ENCODE results near the gene AGPAT3. TPM values are rescaled to one million over a fixed set of nuclear protein-coding genes. Genes with fewer than 3 reads are reported as not detected.

The AGPAT3 gene
- polyA plus RNA-seq, 4 donors = 52.1 to 73.5 (median 61.4) TPM

DNA sequence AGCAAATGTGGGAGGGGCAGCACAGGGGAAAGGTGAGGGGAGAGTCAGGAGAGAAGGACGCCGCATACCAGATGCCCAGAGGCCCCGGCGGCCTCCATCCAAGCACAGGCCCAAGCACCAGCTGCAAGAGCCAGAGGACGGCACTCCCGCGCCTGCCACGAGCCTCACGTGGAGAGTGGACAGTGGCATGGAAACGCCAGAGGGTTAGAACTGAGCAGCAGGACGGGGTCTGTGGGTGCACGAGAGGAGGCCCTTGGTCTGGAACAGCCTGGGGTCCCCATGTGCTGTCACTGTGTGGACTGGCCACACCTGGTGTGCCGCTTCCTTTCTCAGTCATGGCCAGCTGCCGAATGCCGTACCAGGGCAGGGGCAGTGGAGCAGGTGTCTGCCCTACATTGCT lies 68.7 kb downstream of the AGPAT3 start:
- DNase-seq (ENCODE audit: low read depth in 4 of 4, low spot score in 2 of 4) = no peak

DNA sequence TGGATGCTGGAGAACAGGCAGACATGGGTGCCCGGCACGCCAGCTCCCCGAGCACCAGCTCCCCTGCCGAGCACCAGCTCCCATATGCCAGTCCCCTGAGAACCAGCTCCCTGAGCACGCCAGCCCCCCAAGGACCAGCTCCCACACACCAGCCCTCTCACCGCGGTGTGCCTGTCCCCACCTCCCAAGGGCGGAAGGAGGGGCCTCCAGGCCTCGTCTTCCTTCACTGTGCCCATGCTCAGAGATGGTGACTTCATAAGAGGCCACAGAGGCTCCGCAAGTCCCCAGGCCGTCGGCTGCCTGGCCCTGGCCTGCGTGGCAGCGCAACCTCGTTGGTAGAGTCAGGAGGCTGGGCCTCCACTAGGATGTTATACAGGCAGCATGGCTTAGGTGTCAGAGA lies 69.1 kb downstream of the AGPAT3 start:
- DNase-seq (ENCODE audit: low read depth in 4 of 4, low spot score in 2 of 4) = no peak

DNA sequence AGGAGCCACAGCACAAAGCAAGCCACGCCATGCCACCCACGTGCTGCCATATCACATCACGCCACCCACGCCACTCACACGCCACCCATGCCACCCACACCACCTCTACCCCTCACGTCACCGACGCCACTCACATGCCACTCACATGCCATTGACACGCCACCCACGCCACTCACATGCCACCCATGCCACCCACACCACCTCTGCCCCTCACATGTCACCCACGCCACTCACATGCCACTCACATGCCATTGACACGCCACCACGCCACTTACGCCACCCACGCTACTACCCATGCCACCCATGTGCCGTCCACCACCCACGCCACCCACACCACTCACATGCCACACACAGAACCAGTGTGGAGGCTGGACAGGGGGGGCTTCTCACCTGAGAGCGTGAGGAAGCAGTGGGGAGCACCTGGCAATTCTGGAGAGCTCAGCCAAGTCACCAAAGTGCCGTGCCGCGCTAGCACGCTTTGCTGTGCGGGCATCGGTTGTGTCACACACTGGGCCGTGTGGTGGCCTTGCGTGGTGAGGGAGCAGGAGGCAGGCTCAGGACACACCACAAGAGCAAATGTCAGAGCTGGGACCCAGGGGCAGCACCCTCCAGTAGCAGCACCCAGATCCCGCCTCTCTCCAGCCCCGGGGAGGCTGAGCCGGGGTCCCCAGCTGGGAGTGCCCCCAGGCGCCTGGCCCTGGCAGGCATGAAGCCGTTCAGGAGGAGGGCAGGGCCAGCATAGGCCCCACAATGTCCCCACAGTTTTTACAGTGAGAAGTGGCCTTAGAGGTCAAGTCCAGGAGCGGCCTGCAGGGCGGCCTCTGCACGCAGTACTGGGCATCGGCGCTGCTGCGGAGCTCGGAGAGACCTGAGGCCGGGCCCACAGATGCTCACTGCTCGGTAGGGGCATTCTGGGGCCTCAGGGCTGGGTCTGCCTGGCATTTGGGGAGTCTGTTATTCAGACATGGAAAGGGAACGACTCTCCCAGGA lies 70.0 kb downstream of the AGPAT3 start:
- DNase-seq (ENCODE audit: low read depth in 4 of 4, low spot score in 2 of 4) = no peak

DNA sequence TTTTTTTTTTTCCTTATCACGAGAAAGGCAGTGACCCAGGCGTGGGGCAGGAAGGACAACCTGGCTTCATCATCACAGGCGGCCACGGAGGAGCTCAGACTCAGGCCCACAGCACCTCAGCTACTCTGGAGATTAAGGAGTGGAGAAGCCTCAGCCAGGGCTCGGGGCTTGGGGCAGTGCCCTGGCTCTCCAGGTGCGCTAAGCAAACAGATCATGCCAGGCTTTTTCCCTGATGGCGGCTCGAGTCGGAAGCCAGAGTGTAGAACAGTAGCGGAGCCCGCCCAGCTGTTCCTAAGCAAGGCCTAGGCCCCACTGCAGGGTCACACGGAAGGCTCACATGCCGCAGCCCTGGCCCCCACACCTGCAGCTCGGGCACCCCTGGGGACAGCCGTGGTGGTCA lies 70.7 kb downstream of the AGPAT3 start:
- no peak for DNase-seq (ENCODE audit: low read depth in 4 of 4, low spot score in 2 of 4)

DNA sequence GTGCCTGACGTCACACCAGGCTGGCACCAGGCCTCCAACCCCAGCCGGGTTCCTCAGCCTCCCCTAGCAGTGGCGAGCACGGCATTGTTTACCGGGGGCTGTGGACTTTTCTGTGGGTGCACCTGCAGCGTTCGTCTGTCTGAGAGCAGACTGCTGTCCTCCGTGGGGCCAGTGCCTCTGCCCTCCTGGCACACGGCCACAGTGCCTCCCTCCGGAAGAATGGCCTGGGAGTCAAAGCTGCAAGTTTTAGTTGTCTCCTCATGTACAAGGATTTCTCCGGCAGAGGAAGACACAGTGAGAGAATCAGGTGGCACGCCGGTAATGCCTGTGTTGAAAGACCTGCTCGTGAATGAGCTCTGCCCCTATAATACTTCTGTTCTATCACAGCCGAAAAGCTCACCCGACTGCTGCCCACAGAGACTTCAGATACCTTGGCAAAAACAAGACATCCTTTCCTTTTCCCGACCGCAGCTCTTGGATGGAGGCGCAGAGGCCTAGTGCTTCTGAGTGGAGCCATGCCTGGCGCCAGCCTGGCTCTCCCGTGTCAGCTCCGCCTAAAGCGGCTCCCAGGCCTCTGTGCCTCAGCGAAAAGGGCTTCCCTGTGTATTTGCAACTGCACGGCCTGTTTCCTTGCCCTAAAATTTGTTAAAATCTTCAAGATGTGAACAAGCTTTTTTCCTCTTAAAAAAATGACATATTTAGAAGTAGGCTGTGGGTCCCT lies 71.4 kb downstream of the AGPAT3 start:
- no peak for DNase-seq (ENCODE audit: low read depth in 4 of 4, low spot score in 2 of 4)

DNA sequence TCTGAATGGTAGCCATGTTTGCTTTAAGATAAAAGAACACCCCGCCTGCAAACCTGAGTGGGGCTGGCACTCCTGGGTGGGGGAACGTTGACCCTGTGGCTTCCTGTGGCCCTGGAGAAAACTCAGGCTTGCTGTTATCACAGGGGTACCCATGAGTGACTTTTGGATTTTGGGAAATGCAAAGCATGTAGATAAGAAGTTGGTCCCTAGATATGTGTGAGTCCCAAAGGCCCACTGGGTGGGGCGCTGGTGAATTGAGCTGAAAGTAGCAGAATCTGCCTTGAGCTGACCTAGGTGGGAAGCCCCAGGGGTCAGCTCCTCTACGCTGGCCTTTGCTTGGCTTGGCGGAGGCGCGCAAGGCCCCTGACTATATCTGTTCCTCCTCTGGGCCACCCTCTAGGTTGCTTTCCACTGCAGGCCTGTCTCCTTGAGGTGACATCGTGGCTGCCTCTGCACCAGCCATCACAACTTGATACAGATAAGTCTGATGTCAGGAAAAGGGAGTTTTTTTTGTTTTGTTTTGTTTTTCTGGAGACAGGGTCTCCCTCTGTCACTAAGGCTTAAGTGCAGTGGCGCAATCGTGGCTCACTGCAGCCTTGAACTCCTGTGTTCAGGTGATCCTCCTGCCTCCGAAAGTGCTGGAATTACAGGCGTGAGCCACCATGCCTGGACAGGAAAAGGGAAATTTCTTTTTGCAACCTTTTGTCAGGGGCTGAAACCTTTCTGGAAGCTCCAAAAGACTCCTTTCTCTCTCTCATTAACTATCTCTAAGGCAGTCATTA lies 72.2 kb downstream of the AGPAT3 start:
- no peak for DNase-seq (ENCODE audit: low read depth in 4 of 4, low spot score in 2 of 4)

DNA sequence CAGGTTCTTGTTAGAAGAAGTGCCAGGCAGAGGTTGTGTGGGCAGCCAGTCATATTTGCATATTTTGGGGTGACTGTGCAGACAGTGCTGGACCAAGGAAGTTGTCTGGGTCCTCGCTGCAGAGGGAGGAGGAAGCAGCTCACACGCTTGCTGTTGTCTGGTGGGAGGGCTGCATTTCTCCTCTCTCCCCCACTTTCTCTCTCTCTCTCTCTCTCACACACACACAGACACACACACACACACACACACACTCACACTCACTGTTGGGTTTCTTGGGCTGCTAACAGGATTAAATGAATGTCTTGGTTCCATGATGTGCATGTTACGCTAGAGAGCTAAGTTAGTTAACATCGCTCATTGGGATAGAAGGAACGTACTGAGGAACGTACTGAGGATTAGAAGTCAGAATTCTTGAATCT lies 72.9 kb downstream of the AGPAT3 start:
- no peak for DNase-seq (ENCODE audit: low read depth in 4 of 4, low spot score in 2 of 4)

DNA sequence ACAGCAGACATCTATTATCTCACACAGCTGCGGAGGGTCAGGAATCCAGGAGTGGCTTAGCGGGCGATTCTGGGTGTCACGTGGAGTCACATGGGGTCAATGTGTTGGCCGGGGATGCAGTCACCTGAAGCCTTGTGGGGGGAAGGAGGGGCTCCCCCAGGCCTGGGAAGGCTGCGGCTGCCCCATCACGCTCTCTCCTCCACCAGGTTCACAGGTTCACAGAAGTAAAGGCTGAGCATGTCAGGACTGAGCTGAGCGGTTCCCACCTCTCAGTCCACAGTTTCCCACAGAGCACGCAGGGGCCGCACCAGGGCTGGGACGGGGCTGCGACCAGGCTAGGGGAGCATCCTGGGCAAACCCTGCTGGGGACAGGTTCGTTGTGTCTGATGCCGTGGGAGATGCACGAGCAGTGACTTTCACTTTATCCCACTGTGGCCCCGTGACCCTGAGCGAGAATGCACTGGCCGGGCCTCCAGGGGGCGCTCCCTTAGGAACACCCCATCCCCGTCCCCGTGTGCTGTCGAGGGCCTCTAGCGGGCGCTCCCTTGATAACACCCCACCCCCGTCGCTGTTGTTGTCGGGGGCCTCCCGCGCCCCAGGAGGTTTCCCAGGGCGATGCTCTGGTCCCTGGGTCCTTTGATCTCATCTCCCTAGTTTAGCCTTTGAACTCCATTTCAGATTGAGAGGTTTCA lies 73.9 kb downstream of the AGPAT3 start:
- no peak for DNase-seq (ENCODE audit: low read depth in 4 of 4, low spot score in 2 of 4)

DNA sequence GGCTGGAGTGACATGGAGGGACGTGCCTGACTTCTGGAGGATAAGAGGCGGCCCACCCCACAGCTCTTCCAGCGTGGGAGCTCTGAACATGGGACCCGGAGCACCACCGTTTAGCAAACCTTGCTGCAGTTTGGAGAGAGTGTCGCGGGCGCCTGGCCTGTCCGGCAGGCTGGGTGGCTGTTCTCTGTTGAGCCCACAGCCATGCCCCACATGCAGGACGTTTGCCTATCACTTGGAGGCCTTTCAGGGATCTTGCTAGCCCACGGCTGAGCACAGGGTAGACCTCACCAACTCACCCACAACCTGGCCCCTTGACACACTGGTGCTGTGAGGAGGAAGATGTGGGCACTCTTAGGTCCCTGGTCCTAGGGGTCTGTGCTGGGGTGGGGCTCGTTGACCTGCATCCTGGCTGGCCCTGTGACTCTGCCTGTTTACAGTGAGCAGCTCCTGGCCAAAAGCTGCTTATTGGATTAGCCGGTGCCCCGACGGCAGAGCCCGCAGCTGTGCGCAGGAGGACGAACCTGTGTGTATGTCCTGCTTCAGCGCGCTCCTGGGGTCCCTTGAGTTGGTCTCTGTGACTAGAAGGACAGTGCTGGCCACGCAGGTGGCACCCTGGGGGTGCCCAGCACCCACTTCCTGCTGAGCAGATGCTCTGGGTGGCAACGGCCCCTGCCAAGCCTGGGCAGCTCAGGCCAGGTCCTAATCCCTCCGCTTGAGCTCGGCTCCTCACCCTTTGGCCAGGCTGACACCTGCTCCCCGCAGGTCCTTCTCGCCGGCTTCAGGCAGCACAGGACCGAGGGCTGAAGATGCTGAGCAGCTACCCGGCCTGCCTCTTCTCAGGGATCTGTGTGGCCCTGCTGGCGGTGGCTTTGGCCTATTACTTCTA lies 74.7 kb downstream of the AGPAT3 start:
- no peak for DNase-seq (ENCODE audit: low read depth in 4 of 4, low spot score in 2 of 4)

DNA sequence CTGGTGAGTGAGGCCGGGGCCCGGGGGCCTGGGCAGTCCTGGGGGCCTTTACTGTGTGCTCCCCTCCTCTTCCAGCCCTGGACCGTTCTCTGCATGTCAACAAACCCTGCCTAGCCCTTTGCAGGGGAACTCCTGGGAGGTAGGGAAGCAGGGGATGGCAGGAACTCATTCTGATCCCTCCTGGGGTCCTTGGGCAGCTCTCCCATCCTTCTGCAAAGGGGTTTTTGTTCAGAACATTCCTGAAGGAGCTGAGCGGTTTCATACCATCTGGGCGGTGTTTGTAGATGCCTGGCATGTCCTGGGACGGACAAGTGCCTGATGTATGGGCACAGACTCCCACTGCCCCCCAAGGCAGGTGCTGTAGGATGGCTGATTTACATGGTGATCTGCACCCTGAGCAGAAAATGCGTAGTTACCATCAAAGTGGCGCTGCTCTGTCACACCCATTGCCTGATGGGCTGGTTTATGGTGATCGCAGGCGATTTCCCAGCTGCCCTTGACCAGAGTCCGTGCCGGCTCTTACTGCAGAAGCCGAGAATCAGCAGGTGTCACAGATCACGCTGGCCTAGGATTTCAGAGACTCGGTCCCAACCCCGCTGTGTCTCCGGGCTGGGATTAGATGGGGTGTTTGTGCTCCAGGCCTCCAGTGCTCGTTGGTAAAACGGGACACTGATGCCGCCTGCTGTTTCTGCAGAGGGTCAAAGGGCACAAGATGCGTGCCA lies 75.5 kb downstream of the AGPAT3 start:
- DNase-seq (ENCODE audit: low read depth in 4 of 4, low spot score in 2 of 4) = no peak

DNA sequence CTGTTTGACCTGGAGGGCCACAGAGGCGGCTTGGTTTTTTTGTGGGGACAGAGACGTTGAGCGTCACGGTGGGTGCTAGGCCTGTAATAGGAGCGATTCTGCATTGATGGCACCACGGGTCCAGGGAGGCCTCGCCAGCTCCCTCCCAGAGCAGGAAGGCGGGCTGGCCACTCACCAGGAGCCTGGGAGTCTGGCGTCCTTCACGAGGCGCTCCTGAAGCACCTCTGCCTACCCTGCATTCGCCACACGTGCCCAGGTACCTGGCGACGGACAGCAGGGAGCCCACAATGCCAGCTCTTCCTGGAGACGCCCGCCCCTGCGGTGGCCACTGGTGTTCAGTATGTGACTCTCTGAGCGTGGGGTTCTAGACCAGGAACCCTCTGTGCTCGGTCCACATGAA lies 77.2 kb downstream of the AGPAT3 start:
- DNase-seq (ENCODE audit: low read depth in 4 of 4, low spot score in 2 of 4) = no peak

DNA sequence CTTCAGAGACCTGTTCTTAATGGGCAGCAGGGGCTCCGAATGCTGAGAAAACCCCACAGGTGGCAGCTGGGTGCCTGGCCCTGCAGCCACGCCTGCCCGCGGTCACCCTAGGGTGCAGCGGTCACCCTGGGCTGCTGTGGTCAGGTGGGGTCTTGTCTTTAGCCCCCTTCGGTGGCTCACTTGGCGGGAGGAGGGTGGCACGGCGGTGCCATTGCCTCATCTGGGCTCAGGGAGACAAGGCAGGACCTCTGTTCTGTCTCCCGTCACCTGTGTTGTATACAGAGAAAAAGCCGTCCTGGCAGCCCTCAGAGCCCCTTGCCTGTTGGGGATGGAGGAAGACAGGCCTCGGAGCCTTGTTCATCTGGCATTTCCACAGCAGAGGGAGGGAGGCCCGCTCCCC lies 77.6 kb downstream of the AGPAT3 start:
- DNase-seq (ENCODE audit: low read depth in 4 of 4, low spot score in 2 of 4) = no peak

DNA sequence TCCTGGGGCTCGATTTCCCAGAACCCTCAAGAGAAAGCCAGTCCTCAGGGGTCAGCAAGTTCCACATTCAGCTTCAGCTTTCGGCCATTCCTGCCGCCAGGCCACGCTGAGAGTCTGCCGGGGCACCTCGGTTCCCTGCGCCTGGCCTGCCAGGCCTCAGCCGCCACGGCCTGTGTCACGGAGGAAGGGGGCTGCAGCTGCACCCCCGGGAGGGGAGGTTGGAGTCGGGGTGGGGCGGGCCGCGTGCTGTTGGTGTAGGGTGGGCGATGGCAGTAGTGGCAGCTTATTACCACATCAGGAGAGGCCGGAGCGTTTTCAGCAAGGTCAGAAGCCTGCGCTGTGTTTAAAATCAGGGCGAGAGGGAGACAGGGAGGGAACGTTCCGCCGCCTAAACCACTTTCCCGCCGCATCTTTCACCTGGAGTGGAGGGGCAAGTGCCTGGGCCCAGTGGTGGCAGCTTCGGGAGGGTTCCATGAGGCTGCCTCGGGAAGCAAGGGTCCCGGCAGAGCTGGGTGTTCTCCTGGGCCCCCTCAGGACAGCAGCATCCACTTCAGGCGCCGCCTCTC lies 78.6 kb downstream of the AGPAT3 start:
- no peak for DNase-seq (ENCODE audit: low read depth in 4 of 4, low spot score in 2 of 4)

DNA sequence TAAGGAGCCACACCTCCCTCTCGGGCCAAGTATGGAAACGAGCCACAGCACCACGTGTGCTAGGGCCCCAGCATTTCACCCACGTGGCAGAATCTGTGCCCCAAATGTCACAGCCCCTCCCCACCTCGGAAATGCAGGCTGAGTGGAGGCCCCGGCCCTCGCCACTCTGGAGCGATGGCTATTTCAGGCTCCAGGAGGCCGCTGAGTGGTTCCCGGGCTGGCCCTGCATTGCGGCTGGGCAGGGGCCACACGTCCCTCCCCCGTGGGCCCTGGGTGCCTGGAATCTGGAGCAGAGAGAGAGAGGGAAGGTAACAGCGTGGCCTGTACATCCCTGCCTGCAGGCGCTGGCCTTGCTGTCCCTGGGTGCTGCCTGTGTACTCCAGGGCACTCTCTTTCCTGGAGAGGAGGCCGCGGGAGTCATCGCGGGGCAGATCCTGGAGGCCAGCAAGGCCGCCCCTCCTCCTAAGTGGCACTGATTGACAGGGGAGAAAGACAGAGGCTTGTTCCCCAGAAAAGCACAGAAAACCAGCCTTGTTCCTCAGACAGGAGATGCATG lies 79.1 kb downstream of the AGPAT3 start:
- no peak for DNase-seq (ENCODE audit: low read depth in 4 of 4, low spot score in 2 of 4)

DNA sequence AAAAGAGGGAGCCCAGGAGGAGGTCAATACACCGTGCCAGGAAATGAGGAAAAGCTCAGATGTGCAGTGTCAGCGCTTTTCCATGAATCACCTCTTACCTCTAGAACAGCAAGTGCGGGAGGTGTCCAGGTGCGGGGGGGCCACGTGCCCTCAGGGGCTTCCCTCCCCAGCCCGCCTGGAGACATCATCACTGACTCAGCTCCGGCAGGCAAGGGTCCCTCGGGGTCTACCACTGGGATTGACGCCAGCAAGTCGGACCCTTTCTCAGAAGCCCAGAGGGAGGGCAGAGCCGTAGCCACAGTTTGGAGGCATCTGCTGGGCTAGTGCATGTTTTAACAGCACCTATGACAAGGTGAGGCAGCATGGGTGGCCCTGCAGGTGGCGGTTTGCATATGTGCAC lies 79.7 kb downstream of the AGPAT3 start:
- DNase-seq (ENCODE audit: low read depth in 4 of 4, low spot score in 2 of 4) = no peak

DNA sequence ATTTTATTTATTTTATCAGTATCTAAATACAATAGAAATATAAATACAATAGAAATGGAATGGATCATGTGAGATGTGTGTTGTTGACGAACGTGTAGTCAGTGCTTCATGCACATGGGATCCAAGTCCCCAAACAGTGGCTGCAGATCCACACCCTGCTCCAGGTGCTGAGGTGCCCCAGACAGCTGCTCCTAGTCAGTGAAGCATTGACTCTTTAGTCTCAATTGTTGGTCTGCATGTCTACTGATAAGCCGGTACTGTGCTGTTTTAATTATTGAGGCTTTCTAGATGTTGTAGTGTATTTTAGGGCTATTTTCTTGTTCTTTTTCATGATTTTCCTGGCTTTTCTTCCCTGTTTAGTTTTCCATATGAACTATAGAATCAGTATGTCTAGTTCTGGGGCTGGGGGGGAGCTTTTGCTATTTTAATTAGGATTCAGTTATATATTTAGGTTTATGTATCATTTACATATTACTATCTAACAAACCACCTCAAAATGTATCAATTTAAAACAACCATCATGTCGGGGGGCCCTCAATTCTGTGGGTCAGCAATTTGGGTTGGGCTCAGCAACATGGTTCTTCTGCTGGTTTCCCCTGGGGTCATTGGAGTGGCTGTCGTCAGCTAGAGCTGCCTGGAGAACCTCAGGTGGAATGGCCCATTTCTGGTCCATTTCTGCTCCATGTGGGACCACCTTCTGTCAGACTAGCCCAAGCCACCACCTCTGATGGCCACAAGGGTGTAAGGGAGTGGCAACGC lies 83.9 kb downstream of the AGPAT3 start:
- no peak for DNase-seq (ENCODE audit: low read depth in 4 of 4, low spot score in 2 of 4)

DNA sequence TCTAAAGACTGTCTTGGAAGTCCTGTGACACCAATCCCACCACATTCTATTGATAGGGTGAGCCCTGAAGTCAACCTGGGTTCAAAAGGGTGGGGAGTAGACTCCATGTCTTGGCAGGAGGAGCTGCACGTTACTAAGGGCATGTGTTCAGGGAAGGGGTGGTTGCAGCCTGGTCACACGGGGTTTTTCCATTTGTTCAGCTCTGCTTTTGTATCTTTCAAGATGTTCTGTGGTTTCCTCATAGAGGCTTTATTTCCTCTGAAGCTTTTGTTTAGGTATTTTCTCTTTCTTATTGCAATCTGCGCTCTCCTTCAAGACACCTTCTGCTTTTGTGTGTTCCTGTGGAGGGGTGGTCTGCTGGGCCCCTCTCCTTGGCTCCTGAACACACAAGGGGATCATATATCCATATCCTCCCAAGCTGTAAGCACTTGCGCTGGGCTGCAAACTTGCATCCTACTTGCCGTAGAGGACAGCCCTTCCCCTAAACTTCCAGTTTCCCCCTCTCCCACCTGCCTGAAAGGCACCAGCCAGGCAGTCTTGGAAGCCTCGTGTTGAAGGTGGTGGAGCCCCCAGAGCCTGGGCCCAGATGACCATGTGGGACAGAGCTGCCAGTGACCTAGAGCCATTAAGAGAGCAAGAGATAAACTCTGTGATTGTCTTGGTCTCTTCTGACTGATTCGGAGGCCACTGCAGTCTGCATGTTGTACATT lies 84.6 kb downstream of the AGPAT3 start:
- DNase-seq (ENCODE audit: low read depth in 4 of 4, low spot score in 2 of 4) = no peak

Measured in left renal cortex interstitium (tissue), 4 donors.